ENCODE results near the gene THSD7B.

THSD7B gene

GRCh38 chr2:137183206-137183898, 418.0 kb downstream of the THSD7B start:
- no peaks in the 10 kb centered on the region for H3K36me3 Mint-ChIP-seq (ENCODE audit: low read depth)
- H3K9me3 Mint-ChIP-seq, result peaks cover 4% of the 10 kb centered on the region

GRCh38 chr2:137185378-137186078, 420.2 kb downstream of the THSD7B start:
- no peak overlapping the region for H3K4me3 Mint-ChIP-seq
- peaks cover 5% of the 10 kb centered on the region for H3K27me3 Mint-ChIP-seq (ENCODE audit: low read depth, poor library complexity)
- no peaks in the 10 kb centered on the region for H3K36me3 Mint-ChIP-seq (ENCODE audit: low read depth)
- TF ChIP-seq CTCF (IDR thresholded peaks at IDR 0.05), result no peak
- DNase-seq, result no peak
- no peak overlapping the region for H3K27ac Mint-ChIP-seq
- H3K4me1 Mint-ChIP-seq, result peaks cover 16% of the 10 kb centered on the region
- peaks cover 4% of the 10 kb centered on the region for H3K9me3 Mint-ChIP-seq

More at GRCh38 chr2:137183206-137183898, 418.0 kb downstream of the THSD7B start:
- no peak overlapping the region for H3K4me3 Mint-ChIP-seq
- H3K4me1 Mint-ChIP-seq, result peaks cover 6% of the 10 kb centered on the region
- no peak overlapping the region for H3K27ac Mint-ChIP-seq
- no peak for DNase-seq
- no peak for TF ChIP-seq CTCF (IDR thresholded peaks at IDR 0.05)
- H3K27me3 Mint-ChIP-seq (ENCODE audit: low read depth, poor library complexity), result peaks cover 5% of the 10 kb centered on the region

GRCh38 chr2:137187216-137187615, 421.9 kb downstream of the THSD7B start:
- TF ChIP-seq CTCF (IDR thresholded peaks at IDR 0.05), result no peak
- Mint-ChIP-seq H3K4me3 (no peak overlapping the region), H3K36me3 (ENCODE audit: low read depth) (no peaks in the 10 kb centered on the region), H3K4me1 (peaks cover 27% of the 10 kb centered on the region), H3K27ac (no peak overlapping the region), H3K27me3 (ENCODE audit: low read depth, poor library complexity) (peaks cover 5% of the 10 kb centered on the region), H3K9me3 (peaks cover 4% of the 10 kb centered on the region)
- no peak for DNase-seq

GRCh38 chr2:137190411-137191195, 425.3 kb downstream of the THSD7B start:
- TF ChIP-seq CTCF (IDR thresholded peaks at IDR 0.05), result no peak
- no peak overlapping the region for H3K27ac Mint-ChIP-seq
- H3K27me3 Mint-ChIP-seq (ENCODE audit: low read depth, poor library complexity), result peaks cover 5% of the 10 kb centered on the region
- H3K9me3 Mint-ChIP-seq, result peaks cover 4% of the 10 kb centered on the region
- no peak for DNase-seq
- no peaks in the 10 kb centered on the region for H3K36me3 Mint-ChIP-seq (ENCODE audit: low read depth)
- H3K4me1 Mint-ChIP-seq, result peaks cover 32% of the 10 kb centered on the region
- H3K4me3 Mint-ChIP-seq, result no peak overlapping the region

GRCh38 chr2:137192366-137193310, 427.3 kb downstream of the THSD7B start:
- H3K27ac Mint-ChIP-seq, result no peak overlapping the region
- peaks cover 27% of the 10 kb centered on the region for H3K4me1 Mint-ChIP-seq
- TF ChIP-seq CTCF (IDR thresholded peaks at IDR 0.05), result no peak
- DNase-seq, result no peak
- no peaks in the 10 kb centered on the region for H3K36me3 Mint-ChIP-seq (ENCODE audit: low read depth)
- peaks cover 9% of the 10 kb centered on the region for H3K27me3 Mint-ChIP-seq (ENCODE audit: low read depth, poor library complexity)
- H3K4me3 Mint-ChIP-seq, result no peak overlapping the region
- no peaks in the 10 kb centered on the region for H3K9me3 Mint-ChIP-seq

All from nephron progenitor cell (in vitro differentiated cells).